GM18907 (cell line): ENCODE data around the gene ACY1.
A peak's percentile ranks its signal among the peaks of the same experiment; 100 is the strongest.

Source experiments
- ATAC-seq: cut with Tn5 transposase; IDR thresholded peaks from one replicate; pipeline ENCODE4 v1.9.1; 2021; ENCODE audit warnings: mild to moderate bottlenecking, moderate library complexity; ENCODE audit not compliant: unreplicated experiment

Gene ACY1

DNA sequence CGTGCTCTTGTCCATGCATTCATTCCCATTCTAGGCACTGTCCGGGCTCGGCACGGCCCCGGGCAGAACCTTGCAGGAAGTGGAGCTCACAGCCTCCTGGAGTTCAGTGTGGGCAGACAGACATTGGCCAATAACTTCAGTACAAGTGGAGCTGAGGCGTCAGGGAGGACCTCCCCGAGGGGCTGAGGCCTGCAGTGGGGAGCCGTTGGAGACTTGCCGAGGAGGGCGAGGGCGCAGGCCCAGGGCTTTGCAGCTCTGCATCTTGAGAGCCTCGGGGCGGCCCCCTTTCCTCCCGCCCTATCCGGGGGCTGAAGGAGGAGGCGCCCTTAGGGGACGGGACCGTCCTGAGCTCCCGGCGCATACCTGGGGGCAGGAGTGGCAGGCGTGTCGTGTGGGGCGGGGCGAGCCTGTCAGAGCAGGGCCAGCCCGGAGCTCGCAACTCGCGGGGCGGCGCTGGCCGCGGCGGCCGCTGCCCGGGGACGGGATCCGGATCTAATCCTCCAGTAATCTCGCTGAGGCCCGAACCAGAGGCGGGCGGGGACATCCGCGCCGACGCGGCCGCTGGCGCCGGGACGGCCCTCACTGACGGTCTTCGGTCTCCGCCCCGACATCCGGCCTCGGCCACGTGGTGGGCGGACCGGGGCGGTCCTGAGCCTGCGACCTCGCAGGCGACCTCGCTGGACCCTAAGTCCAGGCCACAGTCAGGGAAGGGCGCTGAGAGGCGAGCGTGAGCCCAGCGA is at the start of gene ACY1:
Gene ACY1 (plus strand): TSS at position 698 of the 740 bp plus-strand sequence. CDS start 530 bp downstream, outside the sequence.
- peak; percentile 74 for ATAC-seq

DNA sequence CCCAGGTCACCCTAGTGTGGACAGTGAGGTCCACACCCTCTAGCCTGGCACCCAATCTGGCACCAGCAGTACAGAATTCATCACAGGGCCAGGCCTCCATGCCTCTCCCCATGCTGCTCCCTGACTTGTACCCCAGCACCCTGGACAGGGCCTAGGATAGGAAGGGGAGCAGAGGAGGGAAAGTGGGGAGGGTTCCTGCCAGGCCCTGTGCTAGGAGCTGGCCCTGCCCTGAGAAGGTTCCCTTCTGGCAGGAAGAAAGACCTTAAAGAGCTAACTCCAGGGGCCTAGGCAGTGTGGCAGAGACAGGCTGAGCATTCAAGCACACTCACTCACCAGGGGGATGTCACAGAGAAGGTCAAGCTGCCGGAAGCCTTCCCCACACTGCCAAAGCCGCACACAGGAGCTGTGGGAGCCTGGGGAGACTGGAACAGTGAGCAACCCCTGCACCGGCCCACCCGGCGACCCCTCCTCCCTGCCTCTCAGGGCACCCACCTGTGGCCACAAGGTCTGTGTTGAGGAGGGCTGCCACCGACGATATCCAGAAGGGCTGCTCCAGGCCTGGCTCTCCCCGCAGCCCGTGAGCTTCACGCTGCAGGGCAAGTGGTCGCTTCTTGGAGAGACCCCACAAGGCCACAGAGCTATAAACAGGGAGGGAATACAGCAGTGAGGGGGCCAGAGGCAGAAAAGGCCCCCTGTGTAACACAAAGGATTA is 49.0 kb upstream of the ACY1 start:
- ATAC-seq: no peak

DNA sequence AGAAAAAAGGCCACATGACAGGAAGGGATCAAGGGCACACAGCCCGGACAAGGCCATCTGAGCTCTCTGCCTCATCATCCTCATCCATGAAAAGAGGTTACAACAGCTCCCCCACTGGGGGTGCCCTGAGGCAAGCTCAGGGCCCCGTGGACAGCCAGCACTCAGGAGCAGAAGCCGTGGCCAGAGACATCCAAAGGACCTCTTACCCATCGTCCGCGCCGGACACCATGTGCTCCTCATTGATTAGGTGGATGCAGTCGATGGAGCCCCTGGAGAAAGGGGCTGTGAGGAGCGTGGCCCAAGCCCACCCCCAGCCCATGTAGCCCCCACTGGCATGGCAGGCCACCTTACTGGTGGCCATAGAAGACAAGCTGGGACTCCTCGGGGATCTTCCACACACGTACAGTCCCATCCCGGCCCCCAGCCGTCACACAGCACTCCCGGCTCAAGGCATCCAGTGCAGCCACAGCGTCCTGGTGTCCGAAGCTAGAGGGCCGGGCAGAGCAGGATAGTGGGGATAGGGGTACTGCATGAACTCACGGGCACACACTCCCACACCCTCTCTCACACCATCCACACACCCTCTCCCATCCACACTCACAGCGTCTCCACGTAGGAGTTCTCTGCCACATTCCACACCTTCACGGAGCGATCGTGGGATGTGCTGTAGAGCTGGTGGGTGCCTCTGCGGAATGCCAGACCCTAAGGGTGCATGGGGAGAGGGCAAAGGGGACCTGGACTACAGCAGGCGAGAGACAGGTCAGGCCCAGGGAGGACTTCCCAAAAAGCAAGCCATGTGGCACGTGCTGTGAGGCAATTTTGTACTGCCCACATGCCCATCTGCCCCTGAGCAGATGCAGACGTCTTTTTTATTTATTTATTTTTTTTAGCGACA is 48.1 kb upstream of the ACY1 start:
- no peak for ATAC-seq

DNA sequence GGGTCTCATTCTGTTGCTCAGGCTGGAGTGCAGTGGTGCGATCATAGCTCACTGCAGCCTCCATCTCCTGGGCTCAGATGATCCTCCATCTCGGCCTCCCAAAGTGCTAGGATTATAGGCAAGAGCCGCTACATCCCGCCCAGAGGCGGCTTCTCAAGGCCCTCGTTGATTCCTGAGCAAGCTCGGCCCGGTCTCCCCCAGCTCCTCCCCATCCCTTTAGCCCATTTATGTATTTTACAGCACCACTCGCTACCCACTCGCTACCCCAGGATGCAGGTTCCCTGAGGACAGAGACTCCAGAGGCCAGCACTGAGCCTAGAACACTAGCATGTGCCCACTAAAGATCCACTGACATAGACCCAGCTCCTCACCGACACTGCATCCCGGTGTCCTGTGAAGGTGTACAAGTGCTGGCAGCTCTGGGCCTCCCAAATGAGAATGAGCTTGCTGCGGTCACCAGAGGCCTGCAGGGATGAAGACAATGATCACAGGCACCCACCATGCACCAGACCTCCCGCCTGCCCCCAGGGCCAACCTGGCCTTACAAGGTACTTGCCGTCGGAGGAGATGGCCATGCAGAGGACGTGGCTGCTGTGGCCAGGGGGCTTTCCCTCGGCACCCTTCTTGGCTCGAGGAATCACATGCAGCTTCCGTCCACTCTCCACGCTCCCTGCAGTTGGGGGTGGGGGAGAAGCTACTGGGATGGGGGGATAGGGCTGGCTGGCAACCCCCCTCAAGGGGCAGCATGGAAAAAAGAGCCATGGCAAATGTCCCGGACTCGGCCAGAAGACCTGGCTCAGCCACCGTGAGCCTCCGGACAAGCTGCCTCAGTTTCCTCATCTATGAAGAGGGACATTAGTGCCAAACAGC is 47.2 kb upstream of the ACY1 start:
- ATAC-seq: no peak

DNA sequence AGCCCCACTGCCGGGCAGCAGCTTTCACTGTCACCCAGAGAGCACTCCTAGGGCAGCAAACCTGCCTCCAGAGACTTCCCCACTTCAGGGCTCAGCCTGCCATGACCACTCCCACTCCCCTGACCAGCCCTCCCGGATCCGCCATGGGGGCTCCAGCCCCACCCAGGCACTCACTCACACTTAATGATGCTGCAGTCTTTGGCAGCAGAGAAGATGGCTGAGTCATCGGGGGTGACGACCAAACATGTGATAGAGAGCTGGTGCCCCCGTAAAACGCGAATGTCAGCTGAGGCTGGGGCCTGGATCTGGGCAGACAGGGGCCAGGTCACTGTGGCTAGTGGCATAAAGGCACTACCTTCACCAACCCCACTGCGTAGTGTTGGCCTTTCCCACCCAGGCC is 46.3 kb upstream of the ACY1 start:
- ATAC-seq: no peak

DNA sequence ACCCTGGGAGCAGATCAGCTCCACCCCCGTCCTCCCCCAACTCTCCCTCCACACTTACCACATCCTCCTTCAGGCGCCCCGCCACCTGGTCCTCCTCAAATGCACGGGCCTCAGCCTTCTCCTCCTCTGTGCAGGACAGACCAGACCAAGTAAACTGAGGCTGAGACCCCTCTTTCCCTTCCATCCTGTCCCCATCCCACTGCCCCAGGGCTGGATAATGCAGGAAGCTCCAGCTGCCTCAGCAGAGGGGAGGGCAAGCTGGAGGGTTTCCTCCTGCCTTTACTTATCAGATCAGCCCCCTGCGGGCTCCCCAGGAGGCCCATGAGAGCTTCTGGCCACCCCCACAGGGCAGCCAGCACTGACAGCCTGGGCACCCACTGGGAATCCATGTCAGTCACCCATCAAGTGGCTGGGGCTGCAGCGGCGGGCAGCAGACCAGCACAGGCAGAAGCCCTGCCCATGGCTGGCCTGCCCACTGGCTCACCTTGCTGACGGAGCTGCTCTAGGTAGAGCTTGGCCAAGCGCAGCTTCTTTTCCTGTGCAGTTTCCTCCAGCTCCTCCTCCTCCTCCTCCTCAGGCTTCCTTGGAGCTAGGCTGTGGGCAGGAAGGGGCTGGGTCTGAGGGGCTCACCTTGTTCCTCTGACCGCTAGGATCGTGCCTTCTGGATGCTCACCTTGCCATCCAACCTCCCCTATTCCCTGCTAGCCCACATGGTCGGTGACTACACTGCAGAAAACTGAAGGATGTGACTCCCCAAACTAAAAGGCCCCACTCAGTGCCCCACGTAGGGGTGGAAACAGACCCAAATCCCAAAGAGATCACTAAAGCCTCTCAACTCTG is 45.5 kb upstream of the ACY1 start:
- no peak for ATAC-seq

DNA sequence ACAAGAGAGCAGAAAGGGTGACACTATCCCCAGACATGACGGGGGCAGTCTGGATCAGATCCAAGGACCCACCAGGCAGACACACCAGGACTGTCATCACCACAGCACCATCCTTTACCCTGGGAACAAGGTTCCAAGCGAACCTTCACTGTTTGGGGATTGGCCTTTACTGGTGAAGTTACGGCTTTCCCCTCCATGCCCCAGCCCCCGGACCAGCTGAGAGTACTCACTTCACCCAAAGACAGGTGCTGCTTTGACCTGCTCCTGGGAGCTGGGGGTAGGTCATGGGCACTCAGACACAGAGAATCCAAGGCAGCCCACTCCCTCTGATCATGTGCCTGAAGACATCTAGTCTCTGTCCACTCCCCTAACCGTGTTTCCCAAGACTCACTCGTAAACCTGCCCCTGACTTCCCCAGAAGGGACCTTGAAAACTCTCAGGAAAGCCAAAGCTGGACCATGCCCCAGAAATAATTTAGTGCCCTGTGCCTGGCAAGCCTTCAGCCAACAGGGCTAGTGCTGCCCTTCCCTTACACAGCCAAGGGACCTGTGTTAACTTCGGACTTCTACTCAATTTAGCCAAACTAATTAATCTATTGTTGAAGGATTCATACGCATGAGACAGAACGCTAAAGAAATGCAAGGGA is 44.4 kb upstream of the ACY1 start:
- no peak for ATAC-seq

DNA sequence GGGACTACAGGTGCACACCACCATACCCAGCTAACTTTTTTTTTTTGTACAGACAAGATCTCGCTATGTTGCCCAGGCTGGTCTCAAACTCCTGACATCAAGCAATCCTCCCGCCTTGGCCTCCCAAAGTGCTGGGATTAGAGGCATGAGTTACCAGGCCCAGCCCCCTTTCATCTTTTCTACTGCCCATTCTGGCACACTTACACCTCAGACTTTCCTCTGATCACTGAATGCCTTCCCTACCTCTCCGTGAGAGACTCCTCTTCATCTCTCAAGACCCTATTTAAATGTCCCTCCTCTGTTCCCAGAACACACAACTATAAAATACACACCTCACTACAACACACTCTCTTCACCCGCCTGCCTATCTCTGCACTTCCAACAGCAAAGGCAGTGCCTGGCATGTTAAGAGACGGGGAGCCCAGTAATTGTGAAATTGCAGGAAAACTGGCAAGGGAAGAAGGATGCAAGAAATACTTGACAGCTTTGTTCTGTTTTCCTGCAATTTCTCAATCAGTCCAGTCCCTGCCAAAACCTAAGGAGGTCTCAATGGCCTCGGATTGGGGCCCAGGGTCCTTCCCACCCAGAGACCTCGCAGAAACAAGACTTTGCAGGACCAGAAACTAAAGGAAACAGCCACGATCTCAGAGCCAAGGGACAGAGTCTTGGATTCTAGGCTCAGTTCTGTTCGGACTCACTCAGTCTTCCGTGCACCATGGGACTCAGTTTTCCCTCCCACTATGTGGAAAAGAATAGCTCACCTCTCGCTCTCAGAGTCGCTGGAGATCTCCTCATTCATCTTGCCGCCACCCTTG is 42.5 kb upstream of the ACY1 start:
- no peak for ATAC-seq

DNA sequence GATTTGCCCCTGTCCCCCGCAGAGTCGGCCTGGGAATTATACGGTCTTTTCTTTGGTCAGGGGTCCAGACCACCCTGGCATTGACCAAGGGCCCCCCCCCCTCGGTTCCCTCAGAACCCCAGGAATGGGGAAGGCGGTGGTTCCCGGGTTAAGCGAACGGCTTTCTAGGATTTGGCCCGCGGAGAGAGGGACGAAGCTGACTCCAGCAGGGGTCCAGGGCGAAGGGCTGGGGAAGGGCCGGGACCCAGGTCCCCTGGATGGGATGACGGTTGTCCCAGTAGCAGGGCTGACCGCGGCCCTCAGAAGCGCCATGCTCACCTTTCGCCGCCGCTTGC is 41.9 kb upstream of the ACY1 start:
- ATAC-seq: no peak

DNA sequence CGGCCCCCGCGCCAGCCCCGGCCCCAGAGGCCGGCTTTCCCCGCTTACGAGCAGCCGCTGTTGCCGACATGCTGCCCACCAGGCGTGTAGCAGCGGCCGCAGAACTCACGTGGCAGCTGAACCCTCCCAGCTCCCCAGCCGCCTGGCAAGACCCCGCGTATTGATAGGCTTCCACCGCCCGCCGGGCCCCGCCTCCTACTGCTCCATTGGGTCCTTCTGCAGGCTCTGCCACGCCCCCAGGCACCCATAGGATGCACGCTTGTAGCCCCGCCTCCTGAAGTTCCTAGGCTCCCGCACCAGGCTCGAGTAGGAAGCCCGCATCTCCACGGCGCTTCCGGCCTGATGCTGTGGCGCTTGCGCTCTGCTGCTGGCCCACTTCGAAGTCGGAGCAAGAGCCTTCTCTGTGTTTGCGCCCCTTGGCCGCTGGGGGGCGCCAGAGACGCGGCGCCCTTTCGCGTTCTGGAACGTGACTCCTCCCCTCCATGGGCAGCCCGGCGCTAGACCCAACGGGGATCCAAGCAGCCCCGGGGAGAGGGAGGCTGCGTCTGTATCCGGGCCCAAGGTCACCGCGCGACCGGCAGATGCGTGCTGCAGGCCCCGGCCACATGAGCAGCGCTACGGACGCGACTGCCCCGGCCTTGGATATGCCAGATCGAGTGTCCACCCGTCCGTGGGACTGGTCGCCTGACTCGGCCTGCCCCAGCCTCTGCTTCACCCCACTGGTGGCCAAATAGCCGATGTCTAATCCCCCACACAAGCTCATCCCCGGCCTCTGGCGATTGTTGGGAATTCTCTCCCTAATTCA is 41.3 kb upstream of the ACY1 start, which contains the start of the genes PARP3 and RRP9:
Gene PARP3 (plus strand): TSS at position 566 of the 805 bp plus-strand sequence. CDS start 993 bp downstream, outside the sequence.
Gene RRP9 (minus strand): TSS at position 107 of the 805 bp plus-strand sequence. CDS start 37 bp downstream, at position 70.
- peak; percentile 87 for ATAC-seq

DNA sequence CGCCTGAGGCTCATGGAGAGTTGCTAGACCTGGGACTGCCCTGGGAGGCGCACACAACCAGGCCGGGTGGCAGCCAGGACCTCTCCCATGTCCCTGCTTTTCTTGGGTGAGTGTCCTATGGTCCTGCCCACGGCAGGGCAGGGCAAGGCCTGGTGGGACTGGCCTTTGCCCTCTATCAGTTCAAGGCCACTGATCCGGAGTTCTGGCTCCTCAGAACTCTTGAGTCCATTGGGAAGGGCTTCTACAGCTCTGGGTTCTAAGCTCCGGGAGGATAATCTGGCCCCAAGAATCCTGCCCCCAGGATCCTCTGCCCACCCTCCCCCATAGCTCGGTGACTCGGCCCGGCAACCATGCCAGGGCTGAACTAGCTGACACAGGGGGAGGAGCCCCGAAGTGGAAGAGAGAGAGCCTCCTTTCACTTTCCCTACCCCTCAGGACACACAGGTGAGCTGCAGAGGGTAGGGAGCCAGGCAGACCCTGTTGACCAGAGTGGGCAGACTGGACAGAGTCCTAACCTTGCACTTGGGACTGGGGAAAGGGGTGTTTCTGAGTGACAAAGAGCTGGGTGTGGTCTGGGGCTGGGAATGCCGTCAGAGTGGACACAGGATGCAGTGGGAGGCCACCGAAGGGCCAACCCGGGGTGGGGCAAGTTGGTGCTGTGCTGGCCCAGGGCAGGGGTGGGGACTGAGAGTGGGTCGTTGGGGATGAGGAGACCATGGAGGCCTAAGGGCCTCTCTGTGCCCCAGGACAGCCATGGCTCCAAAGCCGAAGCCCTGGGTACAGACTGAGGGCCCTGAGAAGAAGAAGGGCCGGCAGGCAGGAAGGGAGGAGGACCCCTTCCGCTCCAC is 40.5 kb upstream of the ACY1 start:
- ATAC-seq: peak; percentile 31

DNA sequence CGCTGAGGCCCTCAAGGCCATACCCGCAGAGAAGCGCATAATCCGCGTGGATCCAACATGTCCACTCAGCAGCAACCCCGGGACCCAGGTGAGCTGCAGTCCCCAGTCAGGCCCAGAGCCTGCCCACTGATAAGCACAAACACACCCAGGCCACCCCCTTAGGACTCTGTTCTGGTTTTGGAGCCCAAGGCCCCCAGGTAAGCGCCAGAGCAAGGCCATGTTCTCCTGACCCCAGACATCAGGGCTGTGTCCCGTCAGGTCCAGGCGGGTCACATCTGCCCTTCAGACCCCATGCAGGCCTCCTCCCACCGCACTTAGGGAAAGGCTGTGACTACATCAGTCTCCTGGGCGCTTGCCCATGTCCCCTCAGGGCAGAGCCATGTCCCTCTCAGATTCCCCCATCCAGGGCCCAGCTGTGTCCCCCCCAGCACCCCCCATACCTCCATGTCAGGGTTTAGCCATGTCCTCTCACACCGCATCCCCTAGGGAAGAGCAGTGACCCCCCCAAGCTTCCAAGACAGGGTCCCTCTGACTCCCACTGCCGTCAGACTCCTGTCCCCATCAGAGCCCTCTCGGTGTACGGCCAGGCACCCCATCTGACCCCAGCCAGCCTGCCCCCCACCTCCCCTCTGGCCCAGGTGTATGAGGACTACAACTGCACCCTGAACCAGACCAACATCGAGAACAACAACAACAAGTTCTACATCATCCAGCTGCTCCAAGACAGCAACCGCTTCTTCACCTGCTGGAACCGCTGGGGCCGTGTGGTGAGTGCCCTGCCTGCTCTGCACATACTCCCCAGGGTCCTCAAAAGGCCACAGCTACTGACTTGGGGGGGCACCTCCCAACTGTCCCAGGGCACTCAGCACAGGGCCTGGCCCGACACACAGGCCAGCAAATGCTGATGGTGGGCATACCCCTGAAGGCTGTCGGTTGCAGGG is 39.6 kb upstream of the ACY1 start:
- ATAC-seq: no peak

DNA sequence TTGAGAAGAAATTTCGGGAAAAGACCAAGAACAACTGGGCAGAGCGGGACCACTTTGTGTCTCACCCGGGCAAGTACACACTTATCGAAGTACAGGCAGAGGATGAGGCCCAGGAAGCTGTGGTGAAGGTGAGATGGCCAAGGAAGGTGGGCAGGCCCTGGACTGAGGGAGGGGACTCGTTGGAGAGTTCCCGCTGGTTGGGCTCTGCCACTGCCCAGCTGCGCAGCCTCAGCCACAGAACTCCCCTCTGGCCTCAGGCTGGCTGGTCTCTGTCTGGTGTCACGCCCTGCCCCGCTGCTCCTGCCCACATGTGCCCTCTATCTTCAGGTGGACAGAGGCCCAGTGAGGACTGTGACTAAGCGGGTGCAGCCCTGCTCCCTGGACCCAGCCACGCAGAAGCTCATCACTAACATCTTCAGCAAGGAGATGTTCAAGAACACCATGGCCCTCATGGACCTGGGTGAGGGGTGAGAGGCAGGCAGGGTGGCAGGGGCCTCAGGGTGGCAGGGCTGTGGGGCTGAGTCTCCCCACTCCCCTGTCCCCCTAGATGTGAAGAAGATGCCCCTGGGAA is 38.8 kb upstream of the ACY1 start:
- no peak for ATAC-seq

DNA sequence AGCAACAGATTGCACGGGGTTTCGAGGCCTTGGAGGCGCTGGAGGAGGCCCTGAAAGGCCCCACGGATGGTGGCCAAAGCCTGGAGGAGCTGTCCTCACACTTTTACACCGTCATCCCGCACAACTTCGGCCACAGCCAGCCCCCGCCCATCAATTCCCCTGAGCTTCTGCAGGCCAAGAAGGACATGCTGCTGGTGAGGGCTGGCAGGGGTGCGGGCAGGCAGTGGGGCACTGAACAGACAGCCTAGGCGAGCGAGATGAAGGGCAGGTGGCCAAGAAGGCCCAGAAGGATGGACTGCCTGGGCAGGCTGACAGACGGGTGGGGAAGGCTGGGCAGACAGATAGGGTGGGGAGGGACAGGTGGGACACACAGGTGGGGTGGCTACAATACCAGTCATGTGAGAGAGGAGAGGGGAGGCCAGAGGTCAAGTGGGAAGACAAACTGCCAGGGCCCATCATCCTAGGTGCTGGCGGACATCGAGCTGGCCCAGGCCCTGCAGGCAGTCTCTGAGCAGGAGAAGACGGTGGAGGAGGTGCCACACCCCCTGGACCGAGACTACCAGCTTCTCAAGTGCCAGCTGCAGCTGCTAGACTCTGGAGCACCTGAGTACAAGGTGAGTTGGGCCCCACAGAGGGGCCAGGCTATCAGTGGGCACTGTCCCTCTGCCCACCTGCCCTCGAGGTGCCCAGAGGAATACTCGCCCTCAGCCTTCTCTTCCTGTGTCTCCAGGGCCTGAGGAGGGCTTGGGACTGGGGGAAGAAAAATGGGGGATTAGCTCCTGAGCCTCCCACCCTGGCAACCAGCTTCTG is 38.1 kb upstream of the ACY1 start:
- no peak for ATAC-seq
